Erythroblast (primary cell): ENCODE data around the gene KRTAP10-3.

Experiments used
- GATA1 ChIP-seq: IDR thresholded peaks from 2 replicates; pipeline ENCODE4 v1.6.1; 2011; ENCODE audit warnings: low read depth, mild to moderate bottlenecking, control low read depth, low read length, moderate library complexity
- POLR2A ChIP-seq: IDR thresholded peaks from 2 replicates; pipeline ENCODE4 v1.6.1; 2011; ENCODE audit warnings: mild to moderate bottlenecking, low read length

- TF ChIP-seq POLR2A (no peak), GATA1 (no peak)
Observed at GRCh38 chr21:44590311-44590721, 31.7 kb upstream of the KRTAP10-3 start.
